Measurements from ENCODE around the gene MGP.

GRCh38 chr12:14911131-14911530, 25.5 kb upstream of the MGP start:
- no peak for TF ChIP-seq POLR2A (IDR thresholded peaks at IDR 0.05)
- no peak for TF ChIP-seq CTCF (IDR thresholded peaks at IDR 0.05)
